ENCODE results near the gene NEMP1.
"Not testable (repeated sequence)": the region's sequence is repeated elsewhere in the genome, so short reads cannot be mapped to it uniquely, and the experiment has no call there.

NEMP1 gene

DNA sequence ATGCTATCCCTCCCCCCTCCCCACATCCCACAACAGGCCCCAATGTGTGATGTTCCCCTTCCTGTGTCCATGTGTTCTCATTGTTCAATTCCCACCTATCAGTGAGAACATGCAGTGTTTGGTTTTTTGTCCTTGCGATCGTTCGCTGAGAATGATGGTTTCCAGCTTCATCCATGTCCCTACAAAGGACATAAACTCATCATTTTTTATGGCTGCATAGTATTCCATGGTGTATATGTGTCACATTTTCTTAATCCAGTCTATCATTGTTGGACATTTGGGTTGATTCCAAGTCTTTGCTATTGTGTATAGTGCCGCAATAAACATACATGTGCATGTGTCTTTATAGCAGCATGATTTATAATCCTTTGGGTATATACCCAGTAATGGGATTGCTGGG, 25.4 kb downstream of the NEMP1 start:
- not testable (repeated sequence) for DNase-seq

DNA sequence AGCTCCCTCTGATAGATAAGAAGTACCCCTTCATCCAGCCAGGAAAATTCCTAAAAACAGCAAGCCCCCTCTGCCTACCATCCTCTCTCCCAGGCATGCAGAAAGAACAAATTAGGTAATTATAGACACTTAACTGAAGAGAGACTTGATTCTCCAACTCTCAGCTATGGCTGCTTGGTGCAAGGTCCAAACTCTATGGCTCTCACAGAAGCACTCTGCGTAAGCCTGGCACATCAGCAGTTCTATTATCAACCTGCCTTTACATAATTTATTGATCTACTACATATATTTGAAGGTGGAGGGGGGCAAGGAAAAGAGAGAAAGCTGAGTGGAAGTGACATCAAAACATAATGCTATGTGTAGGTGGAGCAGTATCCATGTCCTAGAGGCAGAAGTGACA, 27.6 kb downstream of the NEMP1 start:
- no peak for DNase-seq

DNA sequence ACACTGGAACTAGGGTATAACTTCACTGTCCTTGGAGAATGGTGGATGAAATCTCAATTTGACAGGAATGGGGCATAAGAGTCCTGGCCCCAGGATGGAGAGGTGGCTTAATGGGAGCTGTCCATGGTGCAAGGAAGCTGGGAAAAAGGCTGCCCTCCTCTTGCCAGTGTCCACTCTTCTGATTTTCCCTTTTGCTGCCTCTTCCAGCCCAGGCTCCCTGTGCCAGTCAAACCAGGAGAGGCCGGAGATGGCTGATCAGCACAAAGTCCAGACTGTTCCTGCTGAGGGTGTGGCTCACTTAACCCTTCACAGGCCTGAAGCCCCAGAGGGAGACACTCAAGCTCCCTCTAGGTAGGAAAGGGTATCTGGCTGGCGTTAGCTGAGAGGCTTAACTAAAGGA, 28.7 kb downstream of the NEMP1 start, which contains the start of gene MYO1A:
Gene MYO1A (minus strand): TSS at position 240 of the 400 bp plus-strand sequence. CDS start 1,806 bp downstream, outside the sequence.
- no peak for DNase-seq

DNA sequence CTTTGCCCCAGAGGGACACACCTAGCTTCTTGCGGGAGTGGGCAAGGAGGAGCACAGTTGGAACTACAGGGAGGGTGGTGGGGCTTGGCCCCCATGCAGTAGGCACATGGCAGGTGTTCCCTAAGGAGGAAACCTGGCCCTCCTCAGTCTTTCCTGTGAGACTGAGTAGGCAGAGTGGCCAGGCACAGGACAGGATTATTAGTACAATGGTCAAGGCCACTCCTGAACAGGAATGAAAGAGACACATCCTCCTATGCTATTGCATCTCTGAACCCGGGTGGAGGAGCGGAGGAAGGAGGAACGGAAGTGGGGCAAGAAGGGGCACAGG, 29.5 kb downstream of the NEMP1 start:
- no peak for DNase-seq

DNA sequence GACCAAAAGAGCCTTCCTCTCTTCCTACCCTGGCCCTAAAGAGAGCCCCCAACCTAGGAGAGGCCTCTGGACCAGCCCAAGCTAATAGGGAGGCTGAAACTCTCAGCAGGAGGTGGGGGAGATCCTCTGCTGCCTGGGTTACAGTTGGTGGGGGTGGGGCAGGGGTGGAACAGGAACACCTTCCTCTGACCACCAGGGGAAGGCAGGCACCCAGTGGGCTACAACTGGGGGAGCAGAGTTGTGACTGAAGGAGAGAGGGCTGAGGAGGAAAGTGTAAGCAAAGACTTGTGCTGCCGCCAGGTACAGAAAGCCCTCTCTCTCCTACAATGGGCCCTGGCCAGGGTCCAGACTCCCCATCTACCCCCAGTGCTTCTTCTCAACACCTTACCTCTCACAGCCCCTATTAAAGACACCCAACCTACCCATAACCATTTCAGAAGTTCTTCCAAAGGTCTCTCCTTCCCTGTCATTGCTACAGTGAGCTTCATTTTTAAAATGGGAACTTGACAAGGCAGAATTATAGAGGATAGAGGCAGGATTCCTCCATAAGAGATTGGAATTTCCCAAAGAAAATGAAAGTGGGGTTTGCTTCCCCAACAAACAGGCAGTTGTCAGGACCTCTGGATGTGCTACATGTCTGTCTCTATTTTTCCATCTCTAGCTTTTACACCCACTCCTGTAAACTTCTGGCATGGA, 30.0 kb downstream of the NEMP1 start:
- DNase-seq: no peak

DNA sequence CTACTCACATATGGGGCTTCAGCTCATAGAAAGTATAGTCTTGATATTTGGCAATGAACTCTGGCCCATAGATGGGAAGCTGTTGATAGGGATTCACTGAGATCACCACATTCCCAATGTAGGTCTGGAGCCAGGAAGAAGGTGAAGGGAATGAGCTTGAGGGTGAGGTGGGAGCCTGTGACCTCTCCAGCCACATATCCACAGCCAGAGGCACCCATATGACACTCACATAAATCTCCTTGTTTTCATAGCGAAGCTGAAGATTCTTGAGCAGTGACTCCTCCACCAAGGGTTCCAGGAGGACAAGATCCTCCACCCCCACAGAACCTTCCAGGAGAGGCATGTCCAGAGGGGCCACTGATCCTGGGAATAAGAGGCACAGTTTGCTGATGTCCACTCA, 30.6 kb downstream of the NEMP1 start:
- no peak for DNase-seq

DNA sequence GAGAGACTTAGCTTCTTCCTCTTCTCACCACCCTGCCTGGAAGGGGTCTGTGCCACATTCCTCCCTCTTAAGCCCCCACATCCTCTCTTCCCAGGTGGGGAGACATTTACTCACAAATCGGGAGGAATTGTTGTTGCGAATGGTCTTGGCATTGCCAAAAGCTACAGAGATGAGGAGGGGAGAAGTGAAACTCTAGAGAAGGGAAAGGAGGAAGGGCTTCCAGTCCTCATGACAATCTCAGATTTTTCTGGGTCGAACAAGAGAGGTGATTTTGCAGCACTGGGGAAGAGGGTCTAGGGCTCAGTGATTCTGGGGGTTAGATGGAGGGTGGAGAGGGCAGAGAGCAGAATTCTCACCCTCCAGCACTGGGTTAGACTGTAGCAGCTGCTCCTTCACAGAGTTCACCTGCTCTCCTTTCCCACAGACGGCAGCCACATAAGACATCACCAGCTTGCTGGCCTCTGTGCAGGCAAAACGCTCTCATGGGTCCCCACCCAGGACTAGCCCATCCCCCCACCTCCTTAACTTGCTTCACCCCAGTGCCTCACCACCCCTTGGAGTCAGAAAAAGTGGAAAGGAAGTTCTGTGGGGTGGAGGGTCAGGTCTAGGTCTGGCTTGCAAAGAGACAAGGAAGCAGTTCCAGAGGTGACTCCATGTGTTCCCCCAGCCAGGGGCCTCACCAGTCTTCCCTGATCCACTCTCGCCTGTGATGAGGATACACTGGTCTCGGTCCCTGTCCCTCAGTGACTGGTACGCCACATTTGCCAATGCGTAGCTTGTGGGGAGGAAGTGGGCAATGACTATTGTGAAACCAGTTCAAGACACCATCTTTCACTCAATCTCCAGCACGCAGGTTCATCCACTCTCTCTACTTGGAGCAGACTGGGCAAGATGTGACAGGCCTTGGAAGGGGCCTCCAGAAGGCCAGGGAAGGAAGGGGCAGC, 31.4 kb downstream of the NEMP1 start:
- DNase-seq: no peak

DNA sequence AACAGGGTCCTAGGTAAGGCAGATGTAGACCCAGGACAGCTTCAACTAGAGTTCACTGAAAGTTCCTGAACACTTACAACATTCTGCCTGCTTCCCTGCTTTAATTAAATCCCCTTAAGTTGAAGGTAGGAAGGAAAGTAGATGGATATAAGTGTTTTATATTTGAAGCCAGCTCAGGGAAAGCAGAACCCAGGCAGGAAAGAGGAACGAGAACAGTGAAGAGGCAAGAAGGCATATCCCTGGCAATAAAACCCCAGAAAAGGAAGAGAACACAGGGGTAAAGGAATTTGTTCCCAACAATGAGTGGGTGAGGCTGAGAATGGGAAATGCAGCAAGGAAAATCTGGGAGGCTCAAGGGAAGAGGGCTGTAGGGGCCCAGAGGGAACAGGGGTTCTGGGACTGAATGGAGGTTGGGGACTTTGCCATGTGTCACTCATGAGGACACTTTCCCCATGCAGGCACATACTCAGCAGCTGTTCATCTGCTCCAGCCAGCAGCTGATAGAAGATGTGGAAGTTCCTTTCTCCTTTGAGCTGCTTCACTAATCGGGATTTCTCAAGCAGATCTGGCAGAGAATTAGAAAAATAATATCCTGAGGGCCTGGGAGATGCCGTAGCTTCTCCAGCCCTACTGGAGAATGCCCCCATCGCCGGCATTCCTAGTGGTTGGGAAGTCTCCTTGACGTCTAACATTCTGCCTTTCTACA, 32.4 kb downstream of the NEMP1 start:
- DNase-seq: no peak

DNA sequence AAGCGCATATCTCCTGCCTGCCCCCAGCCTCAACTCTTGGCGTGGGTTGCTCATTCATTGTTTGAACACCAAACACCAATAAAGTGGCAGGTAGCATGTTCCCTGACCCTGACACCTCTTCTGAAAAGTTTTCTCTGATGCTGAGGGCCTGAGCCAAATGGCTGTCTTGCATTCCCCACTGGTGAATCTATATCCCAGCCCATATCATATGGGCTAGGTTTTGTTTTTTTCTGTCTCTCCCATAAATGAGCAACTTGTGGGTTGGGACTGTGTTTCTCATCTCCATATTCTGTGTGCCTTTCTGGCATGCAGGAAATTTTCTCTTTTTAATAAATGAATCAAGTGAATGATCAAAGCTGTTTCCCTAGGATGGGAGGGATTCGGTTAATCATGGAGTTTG, 33.7 kb downstream of the NEMP1 start:
- DNase-seq: no peak

DNA sequence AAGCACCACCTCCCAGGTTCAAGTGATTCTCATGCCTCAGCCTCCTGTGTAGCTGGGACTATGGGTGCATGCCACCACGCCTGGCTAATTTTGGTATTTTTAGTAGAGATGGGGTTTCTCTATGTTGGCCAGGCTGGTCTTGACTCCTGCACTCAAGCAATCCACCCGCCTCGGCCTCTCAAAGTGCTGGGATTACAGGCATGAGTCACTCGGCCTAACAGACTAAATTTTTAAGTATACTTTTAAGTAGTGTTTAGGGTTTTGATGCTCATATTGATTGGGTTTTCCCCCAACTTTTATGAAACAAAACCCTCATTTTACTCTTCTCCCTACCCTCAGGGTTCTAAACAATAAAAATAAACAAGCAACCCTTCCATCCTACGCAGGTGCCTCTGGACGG, 34.1 kb downstream of the NEMP1 start:
- DNase-seq: no peak

DNA sequence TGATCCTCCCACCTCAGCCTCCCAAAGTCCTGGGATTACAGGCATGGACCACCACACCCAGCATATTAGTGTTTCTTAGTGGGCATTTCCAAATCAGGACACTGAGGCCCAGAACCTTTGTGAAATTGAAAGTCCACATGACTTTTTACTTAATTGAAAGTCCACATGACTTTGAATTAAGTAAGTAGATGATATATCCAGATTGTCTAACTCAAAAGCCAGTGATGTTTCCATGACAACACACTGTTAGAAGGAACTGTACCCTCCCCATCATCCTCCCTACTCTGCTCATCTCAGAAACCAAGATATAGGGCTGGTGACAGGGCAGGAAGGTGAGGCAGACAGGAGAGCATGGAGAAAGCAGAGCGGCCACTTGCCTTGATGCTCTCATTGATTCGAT, 35.9 kb downstream of the NEMP1 start:
- DNase-seq: no peak

DNA sequence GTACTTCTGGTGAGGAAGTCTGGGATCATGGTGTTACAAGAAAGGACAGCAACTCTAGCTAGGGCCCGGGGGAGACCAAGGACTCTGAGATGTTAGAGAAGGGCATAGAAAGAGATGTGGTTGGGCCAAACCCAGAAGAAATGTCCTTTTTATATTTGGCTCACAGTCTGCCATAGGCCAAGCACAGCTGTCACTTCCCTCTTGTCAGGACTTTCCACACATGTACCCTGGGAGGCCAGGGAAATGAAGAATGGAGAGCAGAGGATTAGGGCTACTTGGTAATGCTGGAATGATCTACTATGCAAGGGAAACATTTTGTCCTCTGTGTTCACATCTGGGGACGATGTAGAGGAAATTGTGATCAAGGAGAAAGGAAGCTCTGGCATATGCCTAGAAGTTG, 37.8 kb downstream of the NEMP1 start:
- no peak for DNase-seq

DNA sequence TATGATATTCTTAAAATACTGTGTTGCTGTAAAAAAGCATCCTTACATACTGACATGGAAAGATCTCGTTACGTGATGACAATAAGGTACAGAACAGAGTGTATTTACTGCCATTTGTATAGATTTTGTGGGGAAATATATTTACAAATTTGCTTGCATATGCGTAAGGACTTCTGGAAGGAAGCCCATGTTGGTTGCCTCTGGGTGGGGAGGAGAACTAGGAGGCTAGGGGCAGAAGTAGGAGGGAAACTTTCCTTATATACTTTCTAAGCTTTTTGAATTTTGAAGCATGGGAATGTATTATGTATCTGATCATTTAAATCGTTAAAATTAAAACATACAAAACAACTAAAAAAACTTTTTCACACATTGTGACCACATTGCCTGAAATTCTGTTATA, 38.4 kb downstream of the NEMP1 start:
- no peak for DNase-seq

DNA sequence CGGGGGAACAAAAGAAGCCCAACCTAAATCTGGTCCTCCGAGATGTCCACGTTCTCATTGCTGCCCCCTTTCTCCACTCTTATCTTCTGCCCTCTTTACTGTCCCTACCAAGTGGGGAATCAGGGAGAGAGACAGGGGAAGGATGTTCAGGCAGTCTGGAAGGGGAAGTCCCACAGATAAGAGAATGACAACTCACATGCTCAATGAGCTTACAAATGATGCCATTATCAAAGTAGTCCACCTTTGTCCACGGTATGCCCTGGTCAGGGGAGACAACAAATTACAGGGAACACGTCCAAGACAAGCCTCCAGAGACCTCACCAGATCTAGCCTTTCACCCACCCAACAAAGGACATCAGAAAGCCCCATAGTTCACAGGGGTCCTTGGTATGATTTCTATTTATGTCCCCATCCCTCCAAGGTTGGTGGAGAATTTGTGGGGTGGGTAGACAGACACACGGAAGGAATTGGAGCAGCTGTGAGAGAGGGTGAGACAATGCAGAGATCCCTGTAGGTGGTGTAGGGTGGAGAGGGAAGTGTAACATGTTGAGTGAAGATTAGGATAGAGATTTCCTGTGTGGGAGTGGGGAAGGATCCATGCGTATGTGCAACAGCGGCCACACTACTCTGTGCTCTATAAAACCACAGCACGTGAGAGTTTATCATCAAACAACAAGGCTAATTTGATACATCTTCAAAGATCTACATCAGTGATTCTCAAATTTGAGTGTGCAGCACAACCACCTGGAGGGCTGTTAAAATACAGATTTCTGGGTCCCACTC, 39.4 kb downstream of the NEMP1 start:
- DNase-seq: no peak

DNA sequence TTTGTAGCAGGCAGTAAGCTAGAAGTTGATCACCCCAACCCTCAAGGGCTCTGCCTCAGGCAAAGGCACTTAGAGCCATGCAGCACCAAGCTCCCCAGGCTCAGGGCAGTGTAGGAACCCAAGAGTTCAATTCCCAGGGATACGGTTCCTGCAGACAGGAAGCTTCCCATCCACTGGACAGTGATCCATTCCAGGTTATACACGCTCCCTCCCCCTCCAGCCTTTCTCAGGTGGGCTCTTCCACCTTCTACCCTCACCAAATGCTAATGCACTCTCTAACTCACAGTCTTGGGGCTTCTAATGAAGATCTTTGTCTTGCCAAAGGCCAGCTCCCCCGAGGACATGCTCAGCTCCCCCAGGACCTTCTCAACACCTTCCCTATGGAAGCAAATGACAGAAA, 41.3 kb downstream of the NEMP1 start:
- DNase-seq: no peak

DNA sequence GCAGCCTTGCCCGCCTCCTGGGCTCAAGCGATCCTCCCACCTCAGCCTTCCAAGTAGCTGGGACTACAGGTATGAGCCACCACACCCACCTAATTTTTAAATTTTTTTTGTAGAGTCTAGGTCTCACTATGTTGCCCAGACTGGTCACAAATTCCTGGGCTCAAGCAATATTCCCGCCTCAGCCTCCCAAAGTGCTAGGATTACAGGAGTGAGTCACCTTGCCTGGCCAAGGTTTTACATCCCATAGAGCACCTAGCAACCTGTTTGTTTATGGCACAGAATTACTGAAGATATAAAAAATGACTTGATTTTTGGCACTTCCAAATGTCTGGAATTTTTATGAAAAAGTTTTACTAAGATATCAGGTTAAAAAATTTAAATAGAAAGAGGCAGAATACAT, 45.2 kb downstream of the NEMP1 start:
- DNase-seq: no peak

DNA sequence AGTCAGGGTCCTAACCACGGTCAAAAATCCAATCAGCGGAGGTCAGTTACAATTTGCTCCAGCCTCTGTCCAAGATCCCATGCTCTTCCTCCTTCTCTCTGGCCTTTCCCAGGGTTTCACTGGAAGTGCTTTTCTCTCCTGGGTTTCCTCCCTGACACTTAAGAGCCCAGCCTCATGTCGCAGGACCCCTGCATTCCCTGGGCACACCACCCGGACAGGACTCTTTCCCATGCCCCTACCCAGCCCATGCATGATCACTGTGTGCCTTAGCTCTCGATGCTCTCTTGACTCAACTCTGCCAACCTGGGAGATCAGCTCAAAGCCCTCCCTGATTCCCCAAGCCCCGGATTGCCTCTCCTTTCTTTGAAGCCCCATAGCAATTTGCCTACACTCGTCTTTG, 46.8 kb downstream of the NEMP1 start:
- no peak for DNase-seq

DNA sequence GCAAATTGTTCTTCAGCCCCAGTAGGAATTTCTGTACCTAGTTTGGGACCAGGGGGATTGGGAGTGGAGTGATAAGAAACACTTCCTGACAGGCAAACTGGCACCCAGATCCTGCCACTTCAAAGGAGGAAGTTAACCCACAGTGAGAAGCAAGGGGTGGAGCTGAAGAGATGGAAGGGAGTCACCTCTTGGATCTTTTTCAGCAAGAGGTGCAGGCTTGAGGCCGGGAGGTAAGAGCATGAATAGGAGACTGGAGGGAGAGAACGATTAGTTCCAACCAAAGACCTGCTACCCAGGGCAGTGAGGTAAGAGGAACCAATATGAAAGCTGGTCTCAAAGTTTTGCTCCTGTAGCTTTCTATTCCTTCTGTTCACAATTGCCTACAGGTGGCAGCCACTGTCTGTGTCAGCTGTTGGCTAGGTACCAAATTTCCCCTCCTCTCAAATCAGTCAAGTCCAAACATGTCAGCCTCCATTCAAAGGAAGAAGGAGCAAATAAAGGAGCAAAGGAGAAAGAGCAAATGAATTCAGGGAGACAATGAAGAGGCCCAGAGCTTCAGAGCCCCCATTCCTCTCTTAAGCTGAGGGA, 47.4 kb downstream of the NEMP1 start:
- no peak for DNase-seq

DNA sequence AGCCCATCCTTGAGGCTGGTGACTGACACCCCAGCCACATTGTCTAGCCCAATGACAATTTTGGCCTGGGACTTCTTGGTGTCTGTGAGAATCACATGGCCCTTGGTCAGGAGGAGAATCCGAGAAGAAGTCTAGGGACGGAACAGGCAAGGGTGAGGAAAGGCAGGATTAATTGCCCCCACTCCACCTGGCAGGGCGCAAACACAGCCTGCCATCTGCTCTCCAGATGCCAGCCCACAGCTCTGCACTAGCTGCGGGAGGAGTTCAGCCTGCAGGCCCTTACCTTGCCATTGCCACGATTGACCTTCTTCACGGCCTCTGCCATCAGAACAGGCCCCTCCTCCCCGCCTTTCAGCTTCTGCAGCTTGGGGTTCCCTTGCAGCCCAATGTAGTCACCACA, 49.1 kb downstream of the NEMP1 start:
- no peak for DNase-seq

DNA sequence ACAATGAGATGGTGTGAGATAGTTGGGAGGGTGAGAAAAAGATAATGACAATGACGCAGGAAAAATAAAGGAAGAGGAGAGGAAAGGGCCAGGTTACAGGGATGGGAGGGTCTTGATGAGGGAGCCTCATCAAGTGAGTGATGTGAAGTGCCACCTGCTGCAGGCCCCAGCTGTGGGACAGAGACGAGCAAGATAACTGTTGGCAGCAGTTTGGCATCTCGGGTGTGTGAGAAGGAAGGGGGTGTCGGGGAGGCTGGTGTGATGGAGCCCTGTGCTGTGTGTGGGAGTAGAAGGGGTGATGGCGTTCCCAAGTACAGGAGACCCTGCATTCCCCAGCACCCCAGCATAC, 50.8 kb downstream of the NEMP1 start:
- DNase-seq: no peak

DNA sequence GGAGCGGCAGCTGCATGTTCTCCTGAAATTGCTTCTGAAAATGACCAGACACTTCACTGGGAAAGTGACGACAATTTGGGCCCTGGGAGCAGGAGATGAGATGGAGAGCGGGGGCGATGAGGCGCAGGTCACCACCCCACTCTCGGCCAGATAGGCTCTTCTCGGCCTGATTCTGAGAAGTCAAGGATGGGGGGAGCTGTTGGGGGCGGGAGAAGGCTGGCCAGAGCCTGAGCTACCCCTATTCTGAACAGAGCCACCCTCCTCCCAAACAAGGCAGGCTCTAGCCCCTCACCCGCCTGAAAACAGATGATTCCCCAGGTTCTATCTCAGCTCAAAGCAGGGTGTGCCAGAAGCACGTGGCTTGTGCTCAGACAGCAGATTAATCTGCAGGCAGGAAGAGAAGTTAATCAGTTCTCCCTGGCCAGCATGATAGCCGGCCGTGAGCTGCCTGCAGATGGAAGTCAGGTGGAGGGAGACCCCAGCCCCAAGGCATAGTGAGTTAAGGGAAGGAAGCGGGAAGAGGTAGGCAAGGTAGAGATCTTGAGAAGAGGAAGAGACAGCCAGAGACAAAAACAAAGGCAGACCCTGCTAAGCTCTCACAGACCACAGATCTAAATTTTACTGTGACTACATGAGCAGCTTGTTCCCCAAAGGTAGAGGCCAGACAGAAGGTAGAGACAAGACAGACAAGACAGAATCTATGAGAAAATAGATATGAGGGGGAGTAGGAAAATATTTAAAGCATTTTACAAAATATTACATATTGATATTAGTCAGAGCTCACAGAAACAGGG, 51.4 kb downstream of the NEMP1 start:
- no peak for DNase-seq

DNA sequence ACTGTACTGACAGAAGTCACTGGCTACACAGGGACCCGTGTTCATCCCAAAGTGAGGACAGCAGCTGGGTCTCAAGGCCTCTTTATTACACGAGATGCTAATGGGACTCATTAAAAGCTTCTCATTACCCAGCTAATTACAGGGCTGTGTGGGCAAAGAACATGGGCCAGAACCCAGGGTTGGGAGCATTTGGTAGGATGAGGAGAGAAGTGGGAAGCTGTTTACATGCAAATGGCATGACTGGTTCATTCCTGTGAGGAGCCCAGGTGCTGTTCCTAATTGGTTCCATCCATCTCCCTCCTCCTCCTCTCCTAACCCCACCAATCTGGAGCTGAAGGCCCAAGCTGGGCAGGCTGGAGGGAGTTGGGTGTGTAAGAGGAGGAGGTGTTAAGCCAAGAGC, 53.4 kb downstream of the NEMP1 start:
- no peak for DNase-seq

All from activated naive CD4-positive, alpha-beta T cell (primary cell).